AG20443 (cell line): ENCODE measurements around the gene SMYD2.

Source experiments
- DNase-seq: peaks from one replicate; pipeline ENCODE4 v3.0.0; 2012; ENCODE audit warnings: low spot score, mixed read lengths

Gene SMYD2

GRCh38 chr1:214281021-214281719, at the start of gene SMYD2:
Gene SMYD2 (plus strand): TSS chr1:214281159. CDS start chr1:214281255, 96 bp downstream.
- DNase-seq, result peak; percentile 88

GRCh38 chr1:214233856-214234634, 46.9 kb upstream of the SMYD2 start:
- DNase-seq, result no peak

- no peak for DNase-seq
Measured at GRCh38 chr1:214234635-214235025, 46.3 kb upstream of the SMYD2 start.

- no peak for DNase-seq
Measured at GRCh38 chr1:214236477-214236876, 44.5 kb upstream of the SMYD2 start.

- no peak for DNase-seq
Measured at GRCh38 chr1:214241060-214241459, 39.9 kb upstream of the SMYD2 start.

- DNase-seq, result no peak
Measured at GRCh38 chr1:214244252-214244651, 36.7 kb upstream of the SMYD2 start.

- no peak for DNase-seq
Measured at GRCh38 chr1:214244841-214245240, 36.1 kb upstream of the SMYD2 start.

GRCh38 chr1:214247501-214248041, 33.4 kb upstream of the SMYD2 start:
- DNase-seq, result no peak

GRCh38 chr1:214248311-214249085, 32.5 kb upstream of the SMYD2 start:
- DNase-seq, result no peak

GRCh38 chr1:214249651-214250050, 31.3 kb upstream of the SMYD2 start:
- no peak for DNase-seq

- DNase-seq, result no peak
Measured at GRCh38 chr1:214251354-214251753, 29.6 kb upstream of the SMYD2 start.

GRCh38 chr1:214255509-214255908, 25.4 kb upstream of the SMYD2 start:
- DNase-seq, result no peak

GRCh38 chr1:214259353-214259977, 21.5 kb upstream of the SMYD2 start:
- DNase-seq, result no peak

- no peak for DNase-seq
Measured at GRCh38 chr1:214260561-214261205, 20.3 kb upstream of the SMYD2 start.

GRCh38 chr1:214261206-214262123, 19.5 kb upstream of the SMYD2 start:
- peak; percentile 86 for DNase-seq

- DNase-seq, result no peak
Measured at GRCh38 chr1:214264196-214264595, 16.8 kb upstream of the SMYD2 start.

- DNase-seq, result no peak
Measured at GRCh38 chr1:214264976-214265375, 16.0 kb upstream of the SMYD2 start.

- DNase-seq, result no peak
Measured at GRCh38 chr1:214270097-214270650, 10.8 kb upstream of the SMYD2 start.

GRCh38 chr1:214271174-214271858, 9.6 kb upstream of the SMYD2 start:
- no peak for DNase-seq
